ENCODE results near the gene SNRPA. TPM values are rescaled to one million over a fixed set of nuclear protein-coding genes. Genes with fewer than 3 reads are reported as not detected.

The SNRPA gene
- total and polyA plus RNA-seq, 2 experiments from 2014 or later: 25.1 to 86.9 TPM

- Histone ChIP-seq H3K9me3 (ENCODE audit: low read depth) (no peaks in the 10 kb centered on the region), H3K9me2 (replicated peaks; ENCODE audit: insufficient read depth) (no peaks in the 10 kb centered on the region), H3K4me1 (ENCODE audit: insufficient read depth) (peaks cover 6% of the 10 kb centered on the region)
Observed at GRCh38 chr19:40774916-40775631, 24.1 kb downstream of the SNRPA start, which contains the start of gene MIA. Gene MIA, plus strand, starts transcription at chr19:40775521. Its CDS starts 22 bp downstream, at chr19:40775543.

GRCh38 chr19:40775632-40776022, 24.6 kb downstream of the SNRPA start:
- Histone ChIP-seq H4K20me1 (ENCODE audit: insufficient read depth, poor library complexity, severe bottlenecking) (no peaks in the 10 kb centered on the region), H3K4me3 (no peak overlapping the region), H3K27me3 (no peaks in the 10 kb centered on the region), H3K79me2 (peaks cover 4% of the 10 kb centered on the region), H3K4me1 (ENCODE audit: insufficient read depth) (peaks cover 6% of the 10 kb centered on the region), H2AFZ (no peak overlapping the region), H3K4me2 (no peak overlapping the region), H3K36me3 (replicated peaks; ENCODE audit: insufficient read depth, low read depth) (no peaks in the 10 kb centered on the region), H3K9me2 (replicated peaks; ENCODE audit: insufficient read depth) (no peaks in the 10 kb centered on the region), H3K27ac (no peak overlapping the region), H3K9me3 (ENCODE audit: low read depth) (no peaks in the 10 kb centered on the region)
- DNase-seq (ENCODE audit: low spot score): no peak
- WGBS (ENCODE audit: low lambda C conversion rate, missing lambda C conversion rate): 95% methylated on average over 10 of the region's 10 CpGs
- TF ChIP-seq CTCF (IDR thresholded peaks at IDR 0.05; ENCODE audit: poor library complexity): no peak
- TF ChIP-seq EZH2 (IDR thresholded peaks at IDR 0.05; ENCODE audit: borderline replicate concordance): no peak
- no peak for TF ChIP-seq EZH2phosphoT487 (IDR thresholded peaks at IDR 0.05; ENCODE audit: low read depth, severe bottlenecking, unreplicated experiment)

More at GRCh38 chr19:40774916-40775631, 24.1 kb downstream of the SNRPA start, which contains the start of gene MIA:
- TF ChIP-seq EZH2phosphoT487 (IDR thresholded peaks at IDR 0.05; ENCODE audit: low read depth, severe bottlenecking, unreplicated experiment) (no peak), EZH2 (IDR thresholded peaks at IDR 0.05; ENCODE audit: borderline replicate concordance) (no peak), CTCF (IDR thresholded peaks at IDR 0.05; ENCODE audit: poor library complexity) (no peak)
- H3K4me2 ChIP-seq: no peak within 1 kb of the TSS
- DNase-seq (ENCODE audit: low spot score): no peak
- H2AFZ ChIP-seq: no peak within 1 kb of the TSS
- H3K79me2 ChIP-seq: peaks cover 4% of the 10 kb centered on the region
- no peaks in the 10 kb centered on the region for H3K36me3 ChIP-seq (replicated peaks; ENCODE audit: insufficient read depth, low read depth)
- peak within 1 kb of the TSS; percentile 97 for H3K27ac ChIP-seq
- WGBS (ENCODE audit: low lambda C conversion rate, missing lambda C conversion rate): 78% methylated on average over 9 of the region's 9 CpGs
- no peaks in the 10 kb centered on the region for H4K20me1 ChIP-seq (ENCODE audit: insufficient read depth, poor library complexity, severe bottlenecking)
- H3K4me3 ChIP-seq: no peak within 1 kb of the TSS
- no peaks in the 10 kb centered on the region for H3K27me3 ChIP-seq

- Histone ChIP-seq H2AFZ (no peak overlapping the region), H3K79me2 (peaks cover 4% of the 10 kb centered on the region), H3K36me3 (replicated peaks; ENCODE audit: insufficient read depth, low read depth) (no peaks in the 10 kb centered on the region), H3K4me3 (no peak overlapping the region), H4K20me1 (ENCODE audit: insufficient read depth, poor library complexity, severe bottlenecking) (no peaks in the 10 kb centered on the region), H3K27ac (peak overlapping the region; percentile 97), H3K27me3 (no peaks in the 10 kb centered on the region), H3K4me1 (ENCODE audit: insufficient read depth) (peaks cover 6% of the 10 kb centered on the region), H3K9me3 (ENCODE audit: low read depth) (no peaks in the 10 kb centered on the region), H3K4me2 (no peak overlapping the region), H3K9me2 (replicated peaks; ENCODE audit: insufficient read depth) (no peaks in the 10 kb centered on the region)
- DNase-seq (ENCODE audit: low spot score): no peak
- 84% methylated on average over 7 of the region's 7 CpGs for WGBS (ENCODE audit: low lambda C conversion rate, missing lambda C conversion rate)
- TF ChIP-seq EZH2 (IDR thresholded peaks at IDR 0.05; ENCODE audit: borderline replicate concordance) (no peak), CTCF (IDR thresholded peaks at IDR 0.05; ENCODE audit: poor library complexity) (no peak), EZH2phosphoT487 (IDR thresholded peaks at IDR 0.05; ENCODE audit: low read depth, severe bottlenecking, unreplicated experiment) (no peak)
Observed at GRCh38 chr19:40776364-40776763, 25.4 kb downstream of the SNRPA start.
